Measurements from ENCODE around the gene ZXDA.

GRCh38 chrX:57915680-57916079, 5.4 kb upstream of the ZXDA start:
- TF ChIP-seq CTCF (IDR thresholded peaks at IDR 0.05; ENCODE audit: low read length) (no peak), EZH2 (optimal IDR thresholded peaks at IDR 0.05; ENCODE audit: low read depth, low read length) (no peak), EZH2phosphoT487 (IDR thresholded peaks at IDR 0.05; ENCODE audit: low read length) (no peak)
